Hepatocyte (in vitro differentiated cells): ENCODE measurements around the gene SYNDIG1.

Experiments used
- EZH2 ChIP-seq: fragments of 200-600 bp; sonication (generic); IDR thresholded peaks from 2 replicates; pipeline ENCODE4 v1.6.1; 2016; ENCODE audit warnings: antibody characterized with exemption, mild to moderate bottlenecking, borderline replicate concordance
- EZH2phosphoT487 ChIP-seq: fragments of 200-600 bp; sonication (generic); IDR thresholded peaks from one replicate; pipeline ENCODE4 v1.6.1; 2018; ENCODE audit warnings: antibody characterized with exemption, mild to moderate bottlenecking, low read depth, moderate library complexity; ENCODE audit not compliant: unreplicated experiment, severe bottlenecking
- TF ChIP-seq, protein P1 (sequence below): fragments of 200-600 bp; sonication (generic); IDR thresholded peaks from 2 replicates; pipeline ENCODE4 v1.5.1; 2016; ENCODE audit warnings: antibody characterized with exemption, mild to moderate bottlenecking; ENCODE audit not compliant: poor library complexity

DNA sequence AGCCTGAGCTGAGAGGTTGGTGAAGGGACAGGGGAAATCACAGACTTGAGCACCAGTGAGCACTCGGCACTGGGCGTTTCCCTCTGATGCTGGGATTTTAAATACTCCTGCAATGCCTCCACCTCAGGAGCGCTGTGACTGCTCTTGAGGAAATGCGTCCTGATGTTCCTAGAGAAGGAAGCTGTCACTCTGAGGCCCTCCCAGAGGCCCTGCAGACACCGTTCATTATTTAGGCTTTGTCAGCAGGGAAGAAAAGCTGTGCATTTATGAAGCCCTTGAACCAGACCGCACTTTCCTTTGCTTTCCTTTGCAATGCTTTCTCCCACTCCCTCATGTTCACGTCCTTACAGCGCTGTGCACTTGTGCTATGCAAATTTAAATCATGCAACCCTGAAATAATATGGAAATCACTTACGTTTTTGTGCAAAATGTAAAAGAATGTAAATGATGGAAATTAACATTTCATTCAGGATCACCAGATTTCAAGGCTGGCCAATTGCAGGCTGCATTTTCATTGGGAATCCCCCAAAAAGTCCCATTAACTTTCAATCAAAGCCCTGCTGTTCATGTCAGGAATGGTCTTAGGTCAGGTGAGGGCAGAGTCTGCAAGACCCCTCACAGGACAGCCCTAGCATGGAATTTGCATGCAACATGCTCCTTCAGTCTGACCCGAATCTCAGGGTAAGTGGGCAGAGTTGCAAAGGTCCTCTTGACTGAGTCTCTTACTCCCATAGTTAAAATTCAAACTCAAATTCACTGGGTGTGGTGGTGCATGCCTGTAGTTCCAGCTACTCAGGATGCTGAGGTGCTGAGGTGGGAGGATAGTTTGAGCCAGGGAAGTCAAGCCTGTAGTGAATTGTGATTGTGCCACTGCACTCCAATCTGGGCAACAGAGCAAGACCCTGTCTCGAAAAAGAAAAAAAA lies 45.8 kb upstream of the SYNDIG1 start:
- TF ChIP-seq EZH2phosphoT487: no peak
- no peak for TF ChIP-seq EZH2
- TF ChIP-seq, protein P1, sequence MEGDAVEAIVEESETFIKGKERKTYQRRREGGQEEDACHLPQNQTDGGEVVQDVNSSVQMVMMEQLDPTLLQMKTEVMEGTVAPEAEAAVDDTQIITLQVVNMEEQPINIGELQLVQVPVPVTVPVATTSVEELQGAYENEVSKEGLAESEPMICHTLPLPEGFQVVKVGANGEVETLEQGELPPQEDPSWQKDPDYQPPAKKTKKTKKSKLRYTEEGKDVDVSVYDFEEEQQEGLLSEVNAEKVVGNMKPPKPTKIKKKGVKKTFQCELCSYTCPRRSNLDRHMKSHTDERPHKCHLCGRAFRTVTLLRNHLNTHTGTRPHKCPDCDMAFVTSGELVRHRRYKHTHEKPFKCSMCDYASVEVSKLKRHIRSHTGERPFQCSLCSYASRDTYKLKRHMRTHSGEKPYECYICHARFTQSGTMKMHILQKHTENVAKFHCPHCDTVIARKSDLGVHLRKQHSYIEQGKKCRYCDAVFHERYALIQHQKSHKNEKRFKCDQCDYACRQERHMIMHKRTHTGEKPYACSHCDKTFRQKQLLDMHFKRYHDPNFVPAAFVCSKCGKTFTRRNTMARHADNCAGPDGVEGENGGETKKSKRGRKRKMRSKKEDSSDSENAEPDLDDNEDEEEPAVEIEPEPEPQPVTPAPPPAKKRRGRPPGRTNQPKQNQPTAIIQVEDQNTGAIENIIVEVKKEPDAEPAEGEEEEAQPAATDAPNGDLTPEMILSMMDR: no peak
